ENCODE results near the gene SATB2.

DNA sequence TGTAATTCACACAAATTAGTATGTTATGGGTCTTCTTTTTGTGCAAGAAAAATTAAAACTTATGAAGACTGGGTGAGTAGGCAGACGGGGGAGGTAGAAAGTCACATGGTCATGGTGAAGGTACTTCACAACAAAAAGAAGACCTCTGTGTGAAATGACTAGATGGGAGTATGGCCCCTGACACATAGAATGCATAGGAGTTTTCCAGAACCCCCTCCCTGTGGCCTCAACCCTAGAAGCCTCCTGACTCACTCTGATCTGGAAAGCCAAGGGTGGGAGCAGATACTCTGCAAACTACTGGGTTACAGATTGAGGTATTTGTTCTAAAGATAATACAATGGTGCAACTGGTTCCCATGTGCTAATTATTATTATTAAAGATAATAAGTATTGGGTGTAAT lies 23.2 kb downstream of the SATB2 start:
- TF ChIP-seq, protein P1, sequence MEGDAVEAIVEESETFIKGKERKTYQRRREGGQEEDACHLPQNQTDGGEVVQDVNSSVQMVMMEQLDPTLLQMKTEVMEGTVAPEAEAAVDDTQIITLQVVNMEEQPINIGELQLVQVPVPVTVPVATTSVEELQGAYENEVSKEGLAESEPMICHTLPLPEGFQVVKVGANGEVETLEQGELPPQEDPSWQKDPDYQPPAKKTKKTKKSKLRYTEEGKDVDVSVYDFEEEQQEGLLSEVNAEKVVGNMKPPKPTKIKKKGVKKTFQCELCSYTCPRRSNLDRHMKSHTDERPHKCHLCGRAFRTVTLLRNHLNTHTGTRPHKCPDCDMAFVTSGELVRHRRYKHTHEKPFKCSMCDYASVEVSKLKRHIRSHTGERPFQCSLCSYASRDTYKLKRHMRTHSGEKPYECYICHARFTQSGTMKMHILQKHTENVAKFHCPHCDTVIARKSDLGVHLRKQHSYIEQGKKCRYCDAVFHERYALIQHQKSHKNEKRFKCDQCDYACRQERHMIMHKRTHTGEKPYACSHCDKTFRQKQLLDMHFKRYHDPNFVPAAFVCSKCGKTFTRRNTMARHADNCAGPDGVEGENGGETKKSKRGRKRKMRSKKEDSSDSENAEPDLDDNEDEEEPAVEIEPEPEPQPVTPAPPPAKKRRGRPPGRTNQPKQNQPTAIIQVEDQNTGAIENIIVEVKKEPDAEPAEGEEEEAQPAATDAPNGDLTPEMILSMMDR (IDR thresholded peaks at IDR 0.05; ENCODE audit: low read length): no peak
- no peak for TF ChIP-seq EZH2 (IDR thresholded peaks at IDR 0.05; ENCODE audit: borderline replicate concordance, low read length)

All from OCI-LY1 (cell line).